Measurements from ENCODE around the gene RAMAC.

DNA sequence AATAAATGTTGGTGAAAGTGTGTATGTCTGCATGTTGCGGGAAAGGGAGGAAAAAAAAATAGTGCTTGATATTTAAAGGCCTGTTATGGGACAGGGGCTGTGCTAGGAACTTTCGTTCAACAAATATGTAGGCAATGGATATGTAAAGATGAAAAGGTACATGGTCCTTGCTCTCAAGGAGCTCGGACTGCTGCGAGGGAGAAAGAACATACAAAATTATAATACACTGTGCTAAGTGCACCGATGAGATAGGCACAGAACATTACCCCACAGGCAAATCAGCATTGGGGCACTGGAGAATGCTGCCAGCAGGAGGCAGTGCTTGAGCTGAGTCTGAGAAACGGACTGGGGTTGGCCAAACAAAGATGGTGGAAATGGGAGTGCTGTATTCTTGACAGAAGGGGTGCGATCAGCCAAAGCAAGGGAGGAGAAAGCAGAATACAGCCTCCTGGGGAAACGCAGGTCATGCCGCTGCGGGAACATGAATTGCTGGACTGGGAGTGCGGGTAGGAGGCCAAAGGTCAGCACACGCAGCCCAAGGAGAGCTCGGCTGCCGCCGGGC, 24.8 kb downstream of the RAMAC start:
- TF ChIP-seq, protein P1, sequence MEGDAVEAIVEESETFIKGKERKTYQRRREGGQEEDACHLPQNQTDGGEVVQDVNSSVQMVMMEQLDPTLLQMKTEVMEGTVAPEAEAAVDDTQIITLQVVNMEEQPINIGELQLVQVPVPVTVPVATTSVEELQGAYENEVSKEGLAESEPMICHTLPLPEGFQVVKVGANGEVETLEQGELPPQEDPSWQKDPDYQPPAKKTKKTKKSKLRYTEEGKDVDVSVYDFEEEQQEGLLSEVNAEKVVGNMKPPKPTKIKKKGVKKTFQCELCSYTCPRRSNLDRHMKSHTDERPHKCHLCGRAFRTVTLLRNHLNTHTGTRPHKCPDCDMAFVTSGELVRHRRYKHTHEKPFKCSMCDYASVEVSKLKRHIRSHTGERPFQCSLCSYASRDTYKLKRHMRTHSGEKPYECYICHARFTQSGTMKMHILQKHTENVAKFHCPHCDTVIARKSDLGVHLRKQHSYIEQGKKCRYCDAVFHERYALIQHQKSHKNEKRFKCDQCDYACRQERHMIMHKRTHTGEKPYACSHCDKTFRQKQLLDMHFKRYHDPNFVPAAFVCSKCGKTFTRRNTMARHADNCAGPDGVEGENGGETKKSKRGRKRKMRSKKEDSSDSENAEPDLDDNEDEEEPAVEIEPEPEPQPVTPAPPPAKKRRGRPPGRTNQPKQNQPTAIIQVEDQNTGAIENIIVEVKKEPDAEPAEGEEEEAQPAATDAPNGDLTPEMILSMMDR (IDR thresholded peaks at IDR 0.05; ENCODE audit: low read depth, low read length) = peak; percentile 95
- no peak for TF ChIP-seq EZH2phosphoT487 (IDR thresholded peaks at IDR 0.05; ENCODE audit: low read depth)
